GM10266 (cell line): ENCODE measurements around the gene ASTL.

ENCODE experiments used
- DNase-seq: peaks from one replicate; pipeline ENCODE4 v3.0.0; 2012; ENCODE audit errors: extremely low spot score
- CTCF ChIP-seq: IDR thresholded peaks from 2 replicates; pipeline ENCODE4 v1.5.1; 2012; ENCODE audit warnings: mild to moderate bottlenecking, low read depth; ENCODE audit not compliant: control insufficient read depth, insufficient read depth; ENCODE audit errors: missing control alignments

Gene ASTL

GRCh38 chr2:96082211-96083063 lies 55.9 kb downstream of the ASTL start:
- no peak for DNase-seq
- no peak for TF ChIP-seq CTCF

- no peak for TF ChIP-seq CTCF
- no peak for DNase-seq
Measured at GRCh38 chr2:96081042-96081441, 57.3 kb downstream of the ASTL start.

GRCh38 chr2:96075199-96075771 lies 63.0 kb downstream of the ASTL start:
- no peak for TF ChIP-seq CTCF
- DNase-seq, result no peak

GRCh38 chr2:96074156-96074555 lies 64.1 kb downstream of the ASTL start:
- no peak for DNase-seq
- TF ChIP-seq CTCF, result no peak

- TF ChIP-seq CTCF, result no peak
- no peak for DNase-seq
Measured at GRCh38 chr2:96073170-96073775, 65.0 kb downstream of the ASTL start.
